ENCODE results near the gene MAPK8IP3. TPM values are rescaled to one million over a fixed set of nuclear protein-coding genes. Genes with fewer than 3 reads are reported as not detected.

The MAPK8IP3 gene
- total RNA-seq, 4 donors from 2014 or later, result 56.0 to 206 (median 82.1) TPM

GRCh38 chr16:1743376-1744337 lies 37.7 kb downstream of the MAPK8IP3 start:
- no peak overlapping the region for H3K27ac ChIP-seq
- 92% methylated on average over 12 of the region's 32 CpGs for WGBS
- H3K36me3 ChIP-seq, result peaks cover 73% of the 10 kb centered on the region
- no peak for TF ChIP-seq POLR2AphosphoS5 (IDR thresholded peaks at IDR 0.05)
- TF ChIP-seq POLR2A (IDR thresholded peaks at IDR 0.05), result no peak
- TF ChIP-seq CTCF (IDR thresholded peaks at IDR 0.05), result no peak
- TF ChIP-seq EP300 (IDR thresholded peaks at IDR 0.05), result no peak
- H3K27me3 ChIP-seq, result no peaks in the 10 kb centered on the region
- H3K9me3 ChIP-seq, result no peaks in the 10 kb centered on the region
- no peak for DNase-seq (ENCODE audit: low spot score in 2 of 2)
- H3K4me1 ChIP-seq, result no peaks in the 10 kb centered on the region
- no peak overlapping the region for H3K4me3 ChIP-seq

- WGBS, result 92% methylated on average over 18 of the region's 24 CpGs
- peaks cover 80% of the 10 kb centered on the region for H3K36me3 ChIP-seq
- TF ChIP-seq POLR2AphosphoS5 (IDR thresholded peaks at IDR 0.05) (no peak), EP300 (IDR thresholded peaks at IDR 0.05) (no peak), CTCF (IDR thresholded peaks at IDR 0.05) (no peak), POLR2A (IDR thresholded peaks at IDR 0.05) (no peak)
- no peaks in the 10 kb centered on the region for H3K27me3 ChIP-seq
- no peak for DNase-seq (ENCODE audit: low spot score in 2 of 2)
- H3K4me1 ChIP-seq, result no peaks in the 10 kb centered on the region
- H3K9me3 ChIP-seq, result no peaks in the 10 kb centered on the region
- H3K4me3 ChIP-seq, result no peak overlapping the region
- no peak overlapping the region for H3K27ac ChIP-seq
Measured at GRCh38 chr16:1744338-1744840, 38.4 kb downstream of the MAPK8IP3 start.

- peaks cover 89% of the 10 kb centered on the region for H3K36me3 ChIP-seq
- no peak for DNase-seq (ENCODE audit: low spot score in 2 of 2)
- no peaks in the 10 kb centered on the region for H3K27me3 ChIP-seq
- no peak overlapping the region for H3K4me3 ChIP-seq
- WGBS, result 91% methylated on average over 20 of the region's 25 CpGs
- H3K4me1 ChIP-seq, result no peaks in the 10 kb centered on the region
- no peaks in the 10 kb centered on the region for H3K9me3 ChIP-seq
- peak overlapping the region; percentile 36 for H3K27ac ChIP-seq
- TF ChIP-seq CTCF (IDR thresholded peaks at IDR 0.05) (no peak), POLR2A (IDR thresholded peaks at IDR 0.05) (no peak), EP300 (IDR thresholded peaks at IDR 0.05) (no peak), POLR2AphosphoS5 (IDR thresholded peaks at IDR 0.05) (no peak)
Measured at GRCh38 chr16:1745181-1745899, 39.3 kb downstream of the MAPK8IP3 start.

- peak overlapping the region; percentile 36 for H3K27ac ChIP-seq
- DNase-seq (ENCODE audit: low spot score in 2 of 2), result no peak
- no peak for TF ChIP-seq CTCF (IDR thresholded peaks at IDR 0.05)
- no peak for TF ChIP-seq POLR2AphosphoS5 (IDR thresholded peaks at IDR 0.05)
- no peak for TF ChIP-seq EP300 (IDR thresholded peaks at IDR 0.05)
- no peak for TF ChIP-seq POLR2A (IDR thresholded peaks at IDR 0.05)
- no peaks in the 10 kb centered on the region for H3K9me3 ChIP-seq
- WGBS, result 89% methylated on average over 26 of the region's 29 CpGs
- no peaks in the 10 kb centered on the region for H3K4me1 ChIP-seq
- H3K4me3 ChIP-seq, result no peak overlapping the region
- peaks cover 89% of the 10 kb centered on the region for H3K36me3 ChIP-seq
- no peaks in the 10 kb centered on the region for H3K27me3 ChIP-seq
Measured at GRCh38 chr16:1745900-1746692, 40.1 kb downstream of the MAPK8IP3 start.

All from suprapubic skin (tissue), 4 donors.